Tibial nerve (tissue), 4 donors: ENCODE measurements around the gene JAG2. TPM values are rescaled to one million over a fixed set of nuclear protein-coding genes. Genes with fewer than 3 reads are reported as not detected.

ENCODE experiments used
- DNase-seq, 2 donors: peaks; one replicate each; pipeline ENCODE4 v3.0.0-alpha.2; 2019; ENCODE audit warnings: low spot score in 2 of 2
- H3K27ac ChIP-seq, 4 donors: fragments of 200-600 bp; sonication (generic) in 3 of 4; one replicate each; pipeline ENCODE4 v1.5.1; 2017 to 2019; ENCODE audit warnings: mild to moderate bottlenecking in 1 of 4
- H3K27me3 ChIP-seq, 2 donors: fragments of 200-600 bp; sonication (generic) in 1 of 2; one replicate each; pipeline versions ENCODE4 v1.5.1 to v1.6.0; 2017 to 2019
- H3K36me3 ChIP-seq, 3 donors: fragments of 200-600 bp; sonication (generic); one replicate each; pipeline ENCODE4 v1.5.1; 2018 to 2019
- H3K4me1 ChIP-seq, 4 donors: fragments of 200-600 bp; sonication (generic) in 3 of 4; one replicate each; pipeline ENCODE4 v1.5.1; 2017 to 2019
- H3K4me3 ChIP-seq, 4 donors: fragments of 200-600 bp; sonication (generic) in 3 of 4; one replicate each; pipeline ENCODE4 v1.5.1; 2017 to 2019; ENCODE audit warnings: mild to moderate bottlenecking in 1 of 4, moderate library complexity in 1 of 4
- H3K9me3 ChIP-seq, 4 donors: fragments of 200-600 bp; sonication (generic) in 3 of 4; one replicate each; pipeline ENCODE4 v1.5.1; 2017 to 2019
- EP300 ChIP-seq, 2 donors: sonication (generic); formaldehyde crosslinking; IDR thresholded peaks; one replicate each; pipeline ENCODE4 v1.6.1; 2017; ENCODE audit warnings: antibody characterized with exemption in 2 of 2, mild to moderate bottlenecking in 1 of 2
- POLR2A ChIP-seq, 2 donors: fragments of 450-650 bp; IDR thresholded peaks; one replicate each; pipeline ENCODE4 v1.6.1; 2017; ENCODE audit warnings: antibody characterized with exemption in 2 of 2, mild to moderate bottlenecking in 2 of 2, moderate library complexity in 2 of 2
- WGBS, 2 donors: methylation state at CpG; one replicate each; pipeline ENCODE4 v1.1.5; 2018; 5-methylcytosine and 5-hydroxymethylcytosine counted together
- total RNA-seq, 4 donors: library from RNA; depleted of rRNA; stranded (reverse); fragments of >200 nt; gene quantifications; one replicate each; pipeline ENCODE4 v1.1.0, GENCODE V29; 2016
- TF ChIP-seq, protein P1 (sequence below), 5 experiments: fragments of 200-600 bp in 3 of 5; fragments of 450-650 bp in 2 of 5; sonication (generic) in 3 of 5; IDR thresholded peaks; one replicate each; pipeline ENCODE4 v1.5.1; 2016 to 2019; ENCODE audit warnings: antibody characterized with exemption in 5 of 5, mild to moderate bottlenecking in 3 of 5, moderate library complexity in 2 of 5

Gene JAG2
- 10 to 100 TPM in 3 of 4 donors, 1 to 10 TPM in 1; 7.4 to 13.8 (median 12.8) TPM for total RNA-seq

- Histone ChIP-seq H3K9me3 (no peaks in the 10 kb centered on the region), H3K27ac (no peak within 1 kb of the TSS), H3K4me1 (peaks cover 0 to 37% (median 3%) of the 10 kb centered on the region in 4 donors), H3K27me3 (peaks cover 0 to 44% of the 10 kb centered on the region in 2 donors), H3K4me3 (peak within 1 kb of the TSS in 3 of 4 donors; percentile 21 to 52 (median 37)), H3K36me3 (no peaks in the 10 kb centered on the region)
- WGBS, 2 donors = 2% methylated on average over 25 of the region's 84 CpGs; no CpG with 5 or more reads in 1 of the 2 donors
- TF ChIP-seq POLR2A (IDR thresholded peaks at IDR 0.05) = no peak
- DNase-seq = no peak
These were observed at the start of gene JAG2 for GRCh38 chr14:105168496-105168978. Gene JAG2 (minus strand): TSS chr14:105168776. CDS start chr14:105168420, 356 bp downstream.

- TF ChIP-seq, protein P1, sequence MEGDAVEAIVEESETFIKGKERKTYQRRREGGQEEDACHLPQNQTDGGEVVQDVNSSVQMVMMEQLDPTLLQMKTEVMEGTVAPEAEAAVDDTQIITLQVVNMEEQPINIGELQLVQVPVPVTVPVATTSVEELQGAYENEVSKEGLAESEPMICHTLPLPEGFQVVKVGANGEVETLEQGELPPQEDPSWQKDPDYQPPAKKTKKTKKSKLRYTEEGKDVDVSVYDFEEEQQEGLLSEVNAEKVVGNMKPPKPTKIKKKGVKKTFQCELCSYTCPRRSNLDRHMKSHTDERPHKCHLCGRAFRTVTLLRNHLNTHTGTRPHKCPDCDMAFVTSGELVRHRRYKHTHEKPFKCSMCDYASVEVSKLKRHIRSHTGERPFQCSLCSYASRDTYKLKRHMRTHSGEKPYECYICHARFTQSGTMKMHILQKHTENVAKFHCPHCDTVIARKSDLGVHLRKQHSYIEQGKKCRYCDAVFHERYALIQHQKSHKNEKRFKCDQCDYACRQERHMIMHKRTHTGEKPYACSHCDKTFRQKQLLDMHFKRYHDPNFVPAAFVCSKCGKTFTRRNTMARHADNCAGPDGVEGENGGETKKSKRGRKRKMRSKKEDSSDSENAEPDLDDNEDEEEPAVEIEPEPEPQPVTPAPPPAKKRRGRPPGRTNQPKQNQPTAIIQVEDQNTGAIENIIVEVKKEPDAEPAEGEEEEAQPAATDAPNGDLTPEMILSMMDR (IDR thresholded peaks at IDR 0.05) = no peak
- TF ChIP-seq POLR2A (IDR thresholded peaks at IDR 0.05) (no peak), EP300 (IDR thresholded peaks at IDR 0.05) (no peak)
- no peaks in the 10 kb centered on the region for H3K9me3 ChIP-seq
- DNase-seq = no peak
- WGBS, 2 donors = 92 to 93% methylated on average over 5 to 10 of the region's 11 CpGs
- no peak overlapping the region for H3K27ac ChIP-seq
- no peaks in the 10 kb centered on the region for H3K27me3 ChIP-seq
- peaks cover 0 to 92% (median 21%) of the 10 kb centered on the region in 3 donors for H3K36me3 ChIP-seq
- no peak overlapping the region for H3K4me3 ChIP-seq
- no peaks in the 10 kb centered on the region for H3K4me1 ChIP-seq
These were observed 49.2 kb upstream of the JAG2 start for GRCh38 chr14:105217774-105218173.

DNA sequence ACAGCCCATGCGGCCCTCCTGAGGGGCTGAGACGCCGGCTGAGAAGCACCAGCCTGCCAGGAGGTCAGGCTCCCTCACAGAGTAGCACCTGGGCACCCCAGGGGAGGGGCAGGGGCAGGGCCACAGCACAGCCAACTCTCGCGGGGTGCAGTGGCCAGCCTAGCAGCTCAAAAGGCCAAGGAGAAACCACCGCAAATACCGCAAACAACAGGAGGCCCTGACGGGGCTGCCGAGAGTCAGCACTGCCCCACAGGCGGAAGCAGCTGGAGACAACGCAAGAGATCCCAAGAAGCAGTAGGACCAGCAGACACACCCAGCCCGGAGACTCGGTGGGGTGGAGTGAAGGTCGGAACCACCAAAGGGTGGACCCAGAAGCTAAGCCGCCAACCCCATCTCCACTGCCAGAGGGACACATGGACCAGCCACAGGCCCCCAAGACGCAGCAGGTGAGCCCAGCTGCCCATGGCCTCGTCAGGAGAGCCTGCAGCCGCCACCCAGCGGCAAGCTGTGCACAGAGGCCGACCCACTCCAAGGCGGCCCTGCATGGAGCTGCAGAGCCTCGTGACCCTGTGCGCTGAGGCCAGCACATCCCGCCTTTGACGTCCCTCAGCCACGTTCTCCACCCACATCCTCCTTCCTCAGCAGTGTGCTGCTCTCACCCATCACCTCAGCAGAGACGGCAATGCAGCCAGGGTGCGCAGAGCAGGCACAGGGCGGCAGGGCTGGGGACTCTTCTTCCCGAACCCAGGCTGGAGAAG lies 48.1 kb upstream of the JAG2 start:
- Histone ChIP-seq H3K9me3 (no peaks in the 10 kb centered on the region), H3K27ac (no peak overlapping the region), H3K27me3 (no peaks in the 10 kb centered on the region), H3K4me1 (no peaks in the 10 kb centered on the region), H3K36me3 (peaks cover 0 to 93% (median 20%) of the 10 kb centered on the region in 3 donors), H3K4me3 (no peak overlapping the region)
- no peak for DNase-seq
- 86 to 87% methylated on average over 20 to 30 of the region's 30 CpGs for WGBS, 2 donors
- TF ChIP-seq POLR2A (IDR thresholded peaks at IDR 0.05) = no peak
- TF ChIP-seq EP300 (IDR thresholded peaks at IDR 0.05) = no peak
- TF ChIP-seq, protein P1 (IDR thresholded peaks at IDR 0.05) = no peak

GRCh38 chr14:105215602-105216001 lies 47.0 kb upstream of the JAG2 start:
- Histone ChIP-seq H3K9me3 (no peaks in the 10 kb centered on the region), H3K27ac (no peak overlapping the region), H3K4me1 (no peaks in the 10 kb centered on the region), H3K4me3 (no peak overlapping the region), H3K36me3 (peaks cover 0 to 93% (median 12%) of the 10 kb centered on the region in 3 donors), H3K27me3 (no peaks in the 10 kb centered on the region)
- 77 to 90% methylated on average over 3 of the region's 3 CpGs for WGBS, 2 donors
- no peak for TF ChIP-seq EP300 (IDR thresholded peaks at IDR 0.05)
- TF ChIP-seq, protein P1 (IDR thresholded peaks at IDR 0.05) = no peak
- no peak for TF ChIP-seq POLR2A (IDR thresholded peaks at IDR 0.05)
- no peak for DNase-seq

DNA sequence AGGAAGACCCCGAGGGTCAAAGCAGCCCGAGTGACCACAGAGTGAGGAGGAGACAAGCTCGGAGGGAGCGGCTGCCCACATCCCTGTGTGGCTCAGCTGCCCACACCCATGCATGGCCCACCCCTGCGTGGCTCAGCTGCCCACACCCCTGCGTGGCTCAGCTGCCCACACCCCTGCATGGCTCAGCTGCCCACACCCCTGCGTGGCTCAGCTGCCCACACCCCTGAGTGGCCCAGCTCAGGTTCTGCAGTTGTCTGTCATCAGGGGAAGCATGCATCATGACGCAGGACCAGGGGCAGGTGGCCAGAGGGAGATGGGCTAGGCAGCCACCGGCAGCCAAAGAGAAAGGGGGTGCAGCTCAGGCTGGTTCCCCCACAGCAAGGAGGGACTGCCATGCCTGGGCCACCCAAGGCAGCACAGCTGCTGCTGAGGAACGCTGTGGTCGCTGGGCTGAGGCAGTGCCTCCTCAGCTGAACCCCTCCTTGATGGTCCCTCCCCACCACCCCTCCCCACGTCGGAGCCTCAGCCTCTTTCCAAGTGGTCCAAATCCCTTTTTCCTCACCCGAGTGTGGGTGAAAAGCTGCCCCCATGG lies 45.8 kb upstream of the JAG2 start:
- no peak overlapping the region for H3K27ac ChIP-seq
- H3K36me3 ChIP-seq = peaks cover 0 to 93% (median 4%) of the 10 kb centered on the region in 3 donors
- no peak for TF ChIP-seq EP300 (IDR thresholded peaks at IDR 0.05)
- TF ChIP-seq POLR2A (IDR thresholded peaks at IDR 0.05) = no peak
- TF ChIP-seq, protein P1 (IDR thresholded peaks at IDR 0.05) = no peak
- H3K4me1 ChIP-seq = no peaks in the 10 kb centered on the region
- no peak for DNase-seq
- WGBS, 2 donors = 65 to 80% methylated on average over 5 to 13 of the region's 14 CpGs
- no peak overlapping the region for H3K4me3 ChIP-seq
- H3K9me3 ChIP-seq = no peaks in the 10 kb centered on the region
- no peaks in the 10 kb centered on the region for H3K27me3 ChIP-seq
